Heart left ventricle (tissue), 16 donors: ENCODE data around the gene KCNJ5. TPM values are rescaled to one million over a fixed set of nuclear protein-coding genes. Genes with fewer than 3 reads are reported as not detected.

Experiments
- ATAC-seq, 4 donors: fragments of 200-7000 bp; cut with Tn5 transposase; one replicate each; pipeline ENCODE4 v1.9.1; 2020 to 2022; ENCODE audit warnings: moderate library complexity in 4 of 4, mild to moderate bottlenecking in 3 of 4, moderate number of reproducible peaks in 1 of 4
- DNase-seq, 5 donors: peaks; one replicate each; pipeline ENCODE4 v3.0.0-alpha.2; 2020
- H3K27ac ChIP-seq, 12 donors: fragments of 200-600 bp; sonication (generic) in 4 of 12; one replicate each; pipeline versions ENCODE4 v1.5.0 to v1.8.0; 2016 to 2022; ENCODE audit warnings: mild to moderate bottlenecking in 2 of 12
- H3K27me3 ChIP-seq, 9 donors: fragments of 200-600 bp; sonication (generic) in 2 of 9; one replicate each; pipeline versions ENCODE4 v1.5.1 to v1.8.0; 2016 to 2022; ENCODE audit warnings: mild to moderate bottlenecking in 3 of 9
- H3K36me3 ChIP-seq, 9 donors: fragments of 200-600 bp; sonication (generic) in 2 of 9; one replicate each; pipeline versions ENCODE4 v1.5.0 to v1.8.0; 2018 to 2022; ENCODE audit warnings: mild to moderate bottlenecking in 2 of 9
- H3K4me1 ChIP-seq, 12 donors: fragments of 200-600 bp; sonication (generic) in 4 of 12; one replicate each; pipeline versions ENCODE4 v1.5.0 to v1.8.0; 2016 to 2022; ENCODE audit warnings: mild to moderate bottlenecking in 3 of 12
- H3K4me3 ChIP-seq, 12 donors: fragments of 200-600 bp; sonication (generic) in 4 of 12; one replicate each; pipeline versions ENCODE4 v1.5.0 to v1.8.0; 2017 to 2022; ENCODE audit warnings: mild to moderate bottlenecking in 9 of 12, moderate library complexity in 4 of 12
- H3K9me3 ChIP-seq, 12 donors: fragments of 200-600 bp; sonication (generic) in 4 of 12; one replicate each; pipeline versions ENCODE4 v1.5.0 to v1.8.0; 2016 to 2022; ENCODE audit warnings: mild to moderate bottlenecking in 1 of 12
- CTCF ChIP-seq, 12 donors: fragments of 200-600 bp; sonication (generic) in 4 of 12; IDR thresholded peaks; one replicate each; pipeline versions ENCODE4 v1.5.0 to v1.8.0; 2018 to 2022; ENCODE audit warnings: antibody characterized with exemption in 12 of 12, mild to moderate bottlenecking in 5 of 12
- POLR2A ChIP-seq, 2 donors: fragments of 450-650 bp; IDR thresholded peaks; one replicate each; pipeline ENCODE4 v1.6.1; 2017; ENCODE audit warnings: antibody characterized with exemption in 2 of 2, mild to moderate bottlenecking in 2 of 2, moderate library complexity in 2 of 2
- WGBS, 4 donors: extraction: QIAGEN DNeasy Blood & Tissue Kit in 2 of 4; methylation state at CpG; one replicate each; pipeline versions ENCODE4 v1.1.5 to v1.1.7; 2013 to 2018; 5-methylcytosine and 5-hydroxymethylcytosine counted together
- intact Hi-C, 10 donors: fragments of 100-400 bp; cut with DNase I; formaldehyde crosslinking; loops; one replicate each; pipeline versions ENCODE4 v1.11.1 to v1.14.2; 2022
- polyA plus RNA-seq, 2 donors: library from polyadenylated mRNA; stranded (reverse); fragments of 200-250 nt; gene quantifications; one replicate each; pipeline ENCODE4 v1.2.3, GENCODE V29; 2013
- total RNA-seq, 9 donors: library from RNA; depleted of rRNA in 2 of 9; stranded (reverse); fragments of >200 nt in 2 of 9; fragmentation: NEBNext Ultra II Directional in 3 of 9; extraction: Animal tissue kit (Norgen Biotek cat#: 25700) in 3 of 9; gene quantifications; one replicate each; pipeline versions ENCODE4 v1.1.0 to v1.2.4, GENCODE V29; 2016 to 2023
- donor health status: ischemic (EF 13 %, LVEDD 7.1; RV severe dilation, severe dysfunction).
- donor health status: healthy with polysubstance abuse.
- donor health status: DM: no; HTN: yes; CAD: no.
- donor health status: DM: no; HTN: no; CAD: no.
- donor health status: ischemic (EF 25% LVEDD 6.9; RV normal size, moderate dysfunction).
- donor health status: ischemic (EF 25% LVEDD 5.7; RV mildly dilated, moderate dysfunction).
- donor health status: healthy.
- donor health status: DM: yes; HTN: yes; CAD: no.
- donor health status: ischemic (EF 35%, LVEDD 5.7; RV mildly dilated, moderate dysfunction).
- donor health status: nonischemic (EF 11% LVEDD 7.7; RV severe dilation, severe dysfunction).
- donor health status: DM: yes; HTN: yes; CAD: no.
- donor health status: PGD.
- donor health status: ischemic (EF 29% LVEDD 5.4; RV normal size, mild dysfunction).
- donor health status: nonischemic (EF 23%, LVEDD 6.1; RV moderate dilation, normal function).

KCNJ5 gene
- total and polyA plus RNA-seq, 11 donors, result 1.4 to 29.4 (median 6.0) TPM

DNA sequence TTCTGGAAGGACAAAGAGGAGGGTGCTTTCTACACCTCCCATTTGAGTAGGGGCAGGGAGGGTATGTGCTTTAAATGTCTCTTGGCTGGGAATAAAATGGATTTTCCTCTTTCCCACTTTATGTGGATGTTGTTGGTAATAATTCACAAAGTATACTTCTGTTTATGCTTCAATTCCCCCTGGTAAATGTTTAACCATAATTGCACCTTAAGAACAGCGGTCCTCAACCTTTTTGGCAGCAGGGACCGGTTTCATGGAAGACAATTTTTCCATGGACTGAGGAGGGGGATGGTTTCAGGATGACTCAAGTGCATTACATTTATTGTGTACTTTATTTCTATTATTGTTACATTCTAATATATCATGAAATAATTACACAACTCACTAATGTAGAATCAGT lies 55.5 kb downstream of the KCNJ5 start:
- DNase-seq (no peak), ATAC-seq (no peak)
- H3K27ac ChIP-seq, result no peak overlapping the region
- intact Hi-C loops, result no loop called here
- H3K4me1 ChIP-seq, result no peaks in the 10 kb centered on the region
- no peaks in the 10 kb centered on the region for H3K9me3 ChIP-seq
- H3K4me3 ChIP-seq, result no peak overlapping the region
- no peaks in the 10 kb centered on the region for H3K36me3 ChIP-seq
- 97 to 100% (median 99%) methylated on average over 2 of the region's 2 CpGs for WGBS, 4 donors
- no peaks in the 10 kb centered on the region for H3K27me3 ChIP-seq
- TF ChIP-seq POLR2A (IDR thresholded peaks at IDR 0.05) (no peak), CTCF (IDR thresholded peaks at IDR 0.05) (no peak)

DNA sequence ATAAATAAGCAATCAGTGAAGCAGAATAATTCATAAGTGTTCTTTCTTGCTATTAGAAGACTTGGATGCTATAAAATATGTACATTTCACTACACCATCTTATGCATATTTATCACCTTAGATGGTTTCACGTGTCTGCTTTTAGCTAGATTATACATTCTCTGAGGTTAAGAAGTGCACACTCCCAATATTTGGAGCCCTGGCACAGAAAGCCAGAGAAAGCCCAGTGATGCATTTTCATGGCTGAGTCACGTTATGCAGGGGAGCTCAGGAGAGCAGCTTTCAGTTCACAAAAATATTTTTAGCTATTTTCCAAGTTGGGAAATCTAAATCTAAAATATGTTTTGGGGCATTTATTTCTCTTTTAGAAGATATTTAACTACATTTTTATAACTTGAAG lies 56.6 kb downstream of the KCNJ5 start:
- DNase-seq, result no peak
- Histone ChIP-seq H3K36me3 (no peaks in the 10 kb centered on the region), H3K4me3 (no peak overlapping the region), H3K27ac (no peak overlapping the region), H3K27me3 (no peaks in the 10 kb centered on the region), H3K4me1 (no peaks in the 10 kb centered on the region), H3K9me3 (no peaks in the 10 kb centered on the region)
- TF ChIP-seq CTCF (IDR thresholded peaks at IDR 0.05) (no peak), POLR2A (IDR thresholded peaks at IDR 0.05) (no peak)
- ATAC-seq, result no peak
- 86 to 94% (median 90%) methylated on average over 2 of the region's 2 CpGs for WGBS, 4 donors
- intact Hi-C loops, result loop anchor here in 2 of 10 donors (2.0 kb wide), 2 partner anchors 57 to 63 kb away; partner anchors contain the start of gene KCNJ5 (in 1 of the 2)

DNA sequence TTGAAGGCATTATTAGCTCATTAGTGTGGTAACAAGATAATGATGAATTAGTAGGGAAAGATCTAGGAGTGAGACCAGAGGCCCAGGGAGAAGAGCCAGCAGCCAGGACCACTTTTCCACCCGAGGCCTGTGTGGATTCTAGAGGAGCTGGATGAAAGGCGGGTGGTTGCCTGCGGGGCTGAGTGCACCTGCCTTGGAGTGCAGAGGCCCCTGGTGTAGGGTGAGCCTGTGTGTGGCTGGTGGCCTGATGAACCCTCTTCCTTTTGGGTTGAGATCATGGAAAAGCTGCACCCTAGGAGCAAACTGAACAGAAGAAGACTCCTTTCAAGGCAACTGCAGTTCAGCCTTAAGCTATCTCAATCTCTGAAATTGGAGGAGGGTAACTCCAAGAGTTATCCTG lies 57.4 kb downstream of the KCNJ5 start:
- intact Hi-C loops, result loop anchor here in 2 of 10 donors (2.0 kb wide), 2 partner anchors 58 to 64 kb away; partner anchors contain the start of gene KCNJ5 (in 1 of the 2)
- Histone ChIP-seq H3K4me3 (no peak overlapping the region), H3K9me3 (no peaks in the 10 kb centered on the region), H3K4me1 (no peaks in the 10 kb centered on the region), H3K27ac (no peak overlapping the region), H3K36me3 (no peaks in the 10 kb centered on the region), H3K27me3 (no peaks in the 10 kb centered on the region)
- WGBS, 4 donors, result 45 to 62% (median 48%) methylated on average over 3 of the region's 3 CpGs
- ATAC-seq, result peak in 3 of 4 donors; percentile 63 to 68 (median 63)
- no peak for TF ChIP-seq POLR2A (IDR thresholded peaks at IDR 0.05)
- TF ChIP-seq CTCF (IDR thresholded peaks at IDR 0.05), result peak in 10 of 12 donors; percentile 9 to 40 (median 28)
- DNase-seq, result no peak

DNA sequence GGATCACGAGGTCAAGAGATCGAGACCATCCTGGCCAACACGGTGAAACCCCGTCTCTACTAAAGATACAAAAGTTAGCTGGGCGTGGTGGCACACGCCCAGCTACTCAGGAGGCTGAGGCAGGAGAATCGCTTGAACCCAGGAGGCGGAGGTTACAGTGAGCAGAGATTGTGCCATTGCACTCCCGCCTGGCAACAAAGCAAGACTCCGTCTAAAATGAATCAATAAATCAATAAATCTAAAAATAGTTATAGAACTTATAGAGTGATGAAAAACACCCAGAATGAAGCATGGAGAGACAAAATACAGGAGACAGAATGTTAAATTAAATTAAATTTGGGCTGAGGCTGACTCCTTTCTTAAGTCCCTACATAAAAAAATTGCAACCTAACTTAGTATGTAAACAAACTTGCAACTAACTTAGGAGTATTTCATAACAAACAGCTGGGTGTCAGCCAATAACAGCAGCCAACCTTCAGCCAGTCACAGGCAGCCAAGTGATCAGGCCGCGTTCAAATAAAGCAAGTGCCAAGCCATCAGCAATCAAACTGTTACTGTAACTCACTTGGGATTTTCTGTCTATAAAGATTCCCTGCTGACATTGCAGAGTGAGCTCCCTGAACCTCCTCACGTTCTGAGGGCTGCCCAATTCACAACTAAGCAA lies 58.8 kb downstream of the KCNJ5 start:
- Histone ChIP-seq H3K4me1 (no peaks in the 10 kb centered on the region), H3K4me3 (no peak overlapping the region), H3K27me3 (peaks cover 0 to 5% (median 0%) of the 10 kb centered on the region in 9 donors), H3K27ac (no peak overlapping the region), H3K9me3 (no peaks in the 10 kb centered on the region), H3K36me3 (no peaks in the 10 kb centered on the region)
- 70 to 78% (median 76%) methylated on average over 13 of the region's 13 CpGs for WGBS, 4 donors
- no peak for TF ChIP-seq POLR2A (IDR thresholded peaks at IDR 0.05)
- no peak for TF ChIP-seq CTCF (IDR thresholded peaks at IDR 0.05)
- DNase-seq (no peak), ATAC-seq (no peak)
- intact Hi-C loops, result loop anchor here in 6 of 10 donors (2.0 to 10.0 kb wide), 8 partner anchors 59 to 915 kb away; partner anchors contain the start of gene KCNJ5 (in 1 of the 6)
